Measurements from ENCODE around the gene MKS1.

DNA sequence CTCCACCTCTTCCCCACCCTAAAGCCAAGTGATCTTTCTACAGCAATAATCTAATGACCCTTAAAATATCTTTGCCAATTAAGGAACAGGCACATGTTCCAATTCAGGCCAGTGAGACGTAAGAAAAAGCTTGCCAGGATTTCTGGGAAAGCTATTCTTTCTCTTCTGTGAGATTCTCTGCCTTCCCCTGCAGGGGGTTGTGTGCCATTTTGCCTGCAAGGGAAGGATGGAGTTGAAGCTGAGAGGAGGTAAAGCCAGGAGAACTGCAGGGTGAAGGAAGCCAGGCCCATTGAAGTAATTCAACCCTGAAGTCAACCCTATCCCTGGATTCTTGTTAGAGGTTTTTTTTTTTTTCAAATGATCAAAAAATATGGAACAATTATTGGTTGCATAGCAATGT lies 10.3 kb upstream of the MKS1 start:
- no peak for TF ChIP-seq CTCF (IDR thresholded peaks at IDR 0.05)
- TF ChIP-seq POLR2AphosphoS5 (IDR thresholded peaks at IDR 0.05), result no peak

Measured in sigmoid colon (tissue), 4 donors.